Hematopoietic multipotent progenitor cell treated with erythropoietin and hydrocortisone succinate and interleukin-3 and kit ligand, for 4 days (in vitro differentiated cells): ENCODE measurements around the gene SWAP70.
"Not testable (repeated sequence)": the region's sequence is repeated elsewhere in the genome, so short reads cannot be mapped to it uniquely, and the experiment has no call there.

ENCODE experiments used
- DNase-seq: peaks from one replicate; pipeline ENCODE4 v3.0.0-alpha.2; 2015

Gene SWAP70

DNA sequence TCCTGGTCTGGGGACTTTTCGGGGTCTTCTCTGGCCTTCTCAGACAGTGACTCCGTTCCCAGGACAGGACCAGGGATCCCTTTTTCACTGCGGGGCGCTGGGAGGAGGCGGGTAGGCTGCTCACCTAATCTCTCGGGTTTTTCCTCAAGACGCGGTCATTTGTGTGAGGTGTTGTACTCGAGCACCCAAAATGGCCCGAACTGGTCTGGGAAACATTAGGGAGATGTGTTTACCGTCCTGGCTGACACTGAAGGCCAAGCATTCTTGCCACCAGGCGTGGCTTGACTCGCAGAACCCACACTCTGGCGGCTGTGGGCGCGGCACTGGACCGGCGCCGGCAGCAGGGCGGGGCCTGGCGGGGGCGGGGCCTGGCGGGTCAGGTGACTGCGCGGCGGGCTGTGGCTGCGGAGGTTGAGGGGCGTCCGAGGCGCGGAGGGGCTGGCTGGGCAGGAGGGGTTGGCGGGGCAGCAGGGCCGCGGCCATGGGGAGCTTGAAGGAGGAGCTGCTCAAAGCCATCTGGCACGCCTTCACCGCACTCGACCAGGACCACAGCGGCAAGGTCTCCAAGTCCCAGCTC lies at the start of gene SWAP70:
SWAP70 (plus strand) TSS at position 379 of the 577 bp plus-strand sequence; CDS start at position 482, 103 bp downstream.
- peak; percentile 94 for DNase-seq

DNA sequence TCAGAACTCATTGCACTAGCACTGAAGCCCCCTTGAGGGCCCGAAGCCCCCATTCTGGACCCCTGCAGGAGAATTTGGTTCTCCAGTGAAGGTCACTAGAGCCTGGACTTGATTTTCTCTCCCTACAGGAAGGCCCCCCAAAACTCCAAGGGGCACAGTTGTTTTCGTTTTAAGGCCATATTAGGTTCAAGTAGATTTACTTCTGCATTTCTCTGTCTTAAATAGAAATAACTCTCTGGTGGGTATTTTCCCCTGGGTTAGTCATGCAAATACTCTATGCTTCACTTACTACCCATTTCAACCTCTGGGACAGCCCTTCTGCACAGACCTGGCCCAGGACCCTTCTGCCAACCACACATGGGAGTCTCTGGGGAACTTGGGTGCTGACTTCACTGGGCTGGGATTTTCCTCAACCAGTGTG lies 48.8 kb upstream of the SWAP70 start:
- peak; percentile 62 for DNase-seq

DNA sequence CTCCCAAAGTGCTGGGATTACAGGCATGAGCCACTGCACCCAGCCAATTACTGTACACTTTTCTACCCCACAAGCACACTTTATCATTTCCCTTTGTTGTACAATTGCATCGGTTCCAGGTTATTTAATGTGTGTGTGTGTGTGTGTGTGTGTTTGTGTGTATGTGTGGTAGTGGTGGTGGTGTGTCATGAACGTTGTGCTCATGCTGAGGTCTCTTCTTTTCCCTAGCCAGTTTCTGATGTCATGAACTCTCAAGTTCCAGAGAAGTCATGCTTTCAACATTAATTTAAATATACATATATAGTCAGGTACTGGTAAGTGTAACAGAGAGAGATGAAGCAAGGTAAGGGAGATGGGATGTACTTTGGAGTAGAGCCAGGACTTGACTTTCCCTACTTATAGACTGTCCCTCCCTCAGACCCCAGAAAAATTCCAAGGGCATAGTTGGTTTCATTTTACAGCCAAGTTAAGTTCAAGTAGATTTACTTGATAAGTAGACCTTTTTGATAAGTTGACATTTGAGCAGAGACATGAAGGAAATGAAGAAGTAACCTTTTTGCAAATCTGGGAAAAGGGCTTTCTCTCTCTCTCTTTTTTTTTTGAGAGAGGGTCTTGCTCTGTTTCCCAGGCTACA lies 47.7 kb upstream of the SWAP70 start:
- DNase-seq = no peak

DNA sequence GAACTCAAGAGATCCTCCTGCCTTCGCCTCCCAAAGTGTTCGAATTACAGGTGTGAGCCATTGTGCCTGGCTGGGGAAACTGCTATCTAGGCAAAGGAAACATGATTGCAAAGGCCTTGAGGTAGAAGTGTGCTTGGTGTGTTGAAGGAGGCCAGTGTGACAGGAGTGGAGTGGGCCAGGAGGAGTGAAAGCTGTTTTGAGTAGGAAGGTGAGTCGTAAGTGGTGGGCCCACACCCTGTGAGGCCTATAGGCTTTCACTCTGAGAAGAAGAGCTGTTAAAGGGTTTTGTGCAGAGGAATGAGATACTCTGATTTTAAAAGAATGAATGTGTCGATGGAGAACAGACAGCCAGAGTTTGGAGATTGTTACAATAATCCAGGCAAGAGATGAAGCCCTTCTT lies 47.0 kb upstream of the SWAP70 start:
- DNase-seq = no peak

DNA sequence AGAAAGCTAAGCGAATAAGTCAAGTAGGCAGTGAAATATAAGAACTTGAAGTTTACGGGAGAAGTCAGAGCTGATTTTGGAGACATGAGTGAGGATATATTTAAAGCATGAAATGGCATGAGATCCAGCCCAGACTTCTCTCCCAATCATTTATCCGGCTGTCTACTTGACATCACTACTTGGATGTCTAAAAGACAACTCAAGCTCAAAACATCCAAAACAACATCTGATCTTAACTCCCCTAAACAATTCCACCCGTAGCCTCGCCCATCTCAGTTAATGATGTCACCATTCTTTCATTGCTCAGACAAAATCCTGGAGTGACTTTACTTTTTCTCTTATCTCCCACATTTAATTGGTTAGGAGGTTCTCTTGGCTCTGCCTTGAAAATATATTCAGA lies 45.9 kb upstream of the SWAP70 start:
- DNase-seq = no peak

DNA sequence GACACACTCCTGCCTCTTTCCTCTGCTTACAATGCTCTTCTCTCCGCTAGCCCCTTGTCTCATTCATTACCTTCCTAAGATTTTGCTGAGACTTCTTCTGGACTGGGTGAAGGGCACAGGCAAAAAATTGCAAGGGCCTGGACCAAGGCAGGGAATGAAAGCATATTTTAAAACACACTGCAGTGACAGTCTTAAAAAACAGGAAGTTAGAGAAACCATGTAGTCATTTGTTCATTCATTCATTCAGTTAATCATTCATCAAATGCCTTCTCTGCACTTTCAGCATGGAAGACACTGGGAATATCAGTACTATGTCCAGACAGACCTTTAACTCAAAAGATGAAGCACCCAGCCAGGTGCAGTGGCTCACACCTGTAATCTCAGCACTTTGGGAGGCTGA lies 44.9 kb upstream of the SWAP70 start:
- no peak for DNase-seq

DNA sequence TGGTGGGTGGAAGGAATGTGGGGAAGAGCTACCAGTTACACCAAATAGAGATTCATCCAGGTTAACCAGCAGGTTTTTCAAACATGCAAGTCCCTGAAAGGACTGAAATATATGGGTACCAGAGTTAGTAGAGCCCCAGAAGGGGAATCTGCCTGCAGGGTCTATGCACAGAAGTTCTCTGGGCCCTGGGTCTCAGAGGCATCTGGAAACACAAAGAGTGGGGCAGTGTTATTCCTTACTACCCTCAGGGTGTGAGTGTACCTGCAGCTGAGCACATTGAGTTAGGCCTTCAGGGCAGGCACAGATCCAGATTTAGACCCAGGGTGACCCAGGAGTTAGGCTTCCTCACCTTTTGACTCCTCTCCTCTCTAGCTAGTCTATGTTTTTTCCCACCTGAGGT lies 43.9 kb upstream of the SWAP70 start:
- DNase-seq = no peak

DNA sequence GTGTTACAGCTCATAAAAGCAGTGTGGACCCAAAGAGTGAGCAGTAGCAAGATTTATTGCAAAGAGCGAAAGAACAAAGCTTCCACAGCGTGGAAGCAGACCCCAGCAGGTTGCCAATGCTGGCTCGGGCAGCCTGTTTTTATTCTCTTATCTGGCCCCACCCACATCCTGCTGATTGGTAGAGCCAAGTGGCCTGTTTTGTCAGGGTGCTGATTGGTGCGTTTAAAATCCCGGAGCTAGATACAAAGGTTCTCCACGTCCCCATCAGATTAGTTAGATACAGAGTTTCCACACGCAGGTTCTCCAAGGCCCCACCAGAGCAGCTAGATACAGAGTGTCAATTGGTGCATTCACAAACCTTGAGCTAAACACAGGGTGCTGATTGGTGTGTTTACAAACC lies 41.5 kb upstream of the SWAP70 start:
- not testable (repeated sequence) for DNase-seq

DNA sequence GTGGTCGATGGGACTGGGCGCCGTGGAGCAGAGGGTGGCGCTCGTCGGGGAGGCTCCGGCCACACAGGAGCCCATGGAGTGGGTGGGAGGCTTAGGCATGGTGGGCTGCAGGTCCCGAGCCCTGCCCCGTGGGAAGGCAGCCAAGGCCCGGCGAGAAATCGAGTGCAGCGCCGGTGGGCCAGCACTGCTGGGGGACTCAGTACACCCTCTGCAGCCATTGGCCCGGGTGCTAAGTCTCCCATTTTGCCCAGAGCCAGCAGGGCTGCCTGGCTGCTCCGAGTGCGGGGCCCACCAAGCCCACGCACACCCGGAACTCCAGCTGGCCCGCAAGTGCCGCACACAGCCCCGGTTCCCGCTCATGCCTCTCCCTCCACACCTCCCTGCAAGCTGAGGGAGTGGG lies 40.8 kb upstream of the SWAP70 start:
- DNase-seq = not testable (repeated sequence)

DNA sequence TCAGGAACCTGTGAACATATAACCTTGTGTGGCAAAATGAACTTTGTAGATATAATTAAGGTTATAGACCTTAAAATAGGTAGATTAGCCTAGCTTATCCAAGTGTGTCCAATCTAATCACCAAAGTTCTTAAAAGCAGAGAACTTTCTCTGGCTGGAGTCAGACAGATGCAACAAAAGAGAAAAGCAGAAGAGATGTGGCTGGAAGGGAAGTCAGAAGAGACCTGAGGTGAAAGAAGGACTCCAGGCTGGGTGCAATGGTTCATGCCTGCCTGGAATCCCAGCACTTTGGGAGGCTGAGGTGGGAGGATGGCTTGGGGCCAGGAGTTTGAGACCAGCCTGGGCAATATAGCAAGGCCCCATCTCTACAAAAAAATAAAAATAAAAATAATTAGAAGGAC lies 39.4 kb upstream of the SWAP70 start:
- DNase-seq = no peak

DNA sequence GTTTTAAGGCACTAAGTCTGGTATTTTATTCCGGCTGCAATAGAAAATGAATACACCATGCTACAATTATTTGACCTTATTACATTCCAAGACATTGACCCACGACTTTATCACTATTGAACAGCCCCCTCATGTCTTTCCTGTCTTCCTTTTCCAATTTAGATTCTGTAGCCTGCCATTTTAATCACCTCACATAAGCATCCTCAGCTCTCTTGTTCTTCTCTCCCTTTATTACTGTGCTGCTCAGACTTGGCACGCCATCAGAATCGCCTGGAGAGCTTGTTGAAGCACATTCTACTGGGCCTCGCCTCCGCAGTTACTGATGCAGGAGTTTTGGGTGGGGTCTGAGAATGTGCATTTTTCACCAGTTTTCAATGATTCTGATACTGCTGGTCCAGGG lies 38.7 kb upstream of the SWAP70 start:
- no peak for DNase-seq

DNA sequence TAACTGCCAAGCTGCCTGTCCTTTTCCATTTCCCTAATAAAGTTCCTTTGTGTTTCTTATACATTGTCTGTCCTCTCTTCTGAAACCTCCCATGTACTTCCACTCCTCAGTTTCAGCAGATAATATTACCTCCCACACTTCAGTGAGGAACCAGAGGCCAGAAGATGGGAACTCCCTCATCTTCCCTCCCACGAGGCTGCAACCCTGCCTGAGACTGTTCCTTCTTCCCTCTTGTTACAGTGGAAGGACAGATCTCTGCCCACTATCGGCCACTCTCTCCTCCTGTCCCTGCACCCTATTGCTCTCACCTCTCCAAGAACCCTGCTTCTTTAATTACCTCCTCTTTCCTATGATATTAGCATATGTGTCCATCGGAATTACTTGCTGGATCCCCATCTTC lies 38.1 kb upstream of the SWAP70 start:
- no peak for DNase-seq

DNA sequence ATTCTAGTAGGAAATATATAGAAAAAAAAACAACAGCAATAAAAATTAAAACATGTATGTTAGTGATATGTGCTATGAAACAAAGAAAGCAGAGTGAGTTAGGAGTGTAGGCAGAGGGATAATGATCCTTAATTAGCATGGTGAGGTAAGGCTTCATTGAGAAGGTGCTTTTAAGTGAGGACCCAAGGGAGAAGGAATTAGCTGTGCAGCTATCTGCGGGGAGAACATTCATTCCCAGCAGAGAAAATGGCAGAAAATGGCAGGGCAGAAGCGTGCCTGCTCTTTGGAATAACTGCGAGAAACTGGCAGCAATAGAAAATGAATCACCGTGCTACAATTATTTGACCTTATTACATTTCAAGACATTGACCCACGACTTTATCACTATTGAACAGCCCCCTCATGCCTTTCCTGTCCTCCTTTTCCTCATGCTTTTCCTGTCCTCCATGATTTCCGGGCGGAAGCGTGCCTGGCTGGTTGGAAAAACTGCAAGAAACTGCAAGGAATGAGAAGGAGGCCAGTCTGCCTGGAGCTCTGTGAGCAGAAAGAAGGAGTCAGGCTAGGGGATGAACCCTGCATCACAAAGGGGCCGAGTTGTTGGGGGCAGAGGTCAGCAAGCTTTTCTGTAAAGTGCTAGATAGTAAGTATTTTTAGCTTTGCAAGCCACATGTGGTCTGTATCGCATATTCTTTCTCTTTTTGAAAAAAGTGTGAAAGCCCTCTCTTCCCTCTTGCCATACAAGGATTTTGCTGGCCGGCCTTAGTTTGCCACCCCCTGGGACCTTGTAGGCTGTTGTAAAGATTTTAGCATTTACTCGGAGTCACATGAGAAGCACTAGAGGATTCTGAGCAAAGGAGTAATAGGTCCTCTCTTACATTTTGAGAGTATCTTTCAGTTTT lies 37.1 kb upstream of the SWAP70 start:
- DNase-seq = no peak

DNA sequence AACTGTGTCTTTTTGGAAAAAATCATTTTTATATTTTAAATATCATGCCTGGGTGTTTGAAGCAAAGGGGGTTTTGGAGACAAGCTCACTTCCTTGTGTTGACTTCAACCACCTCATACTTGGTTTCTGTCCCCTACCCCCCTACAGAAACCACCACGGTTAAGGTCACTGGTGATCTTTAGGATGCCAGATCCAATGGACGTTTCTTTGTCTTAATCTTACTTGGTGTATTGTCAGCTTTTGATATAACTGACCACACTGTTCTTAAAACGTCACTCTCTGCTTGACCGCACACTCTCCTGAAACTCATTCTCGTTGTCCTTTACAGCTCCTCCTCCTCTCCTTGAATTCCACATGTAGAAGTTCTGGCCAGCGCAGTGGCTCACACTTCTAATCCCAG lies 34.8 kb upstream of the SWAP70 start:
- no peak for DNase-seq

DNA sequence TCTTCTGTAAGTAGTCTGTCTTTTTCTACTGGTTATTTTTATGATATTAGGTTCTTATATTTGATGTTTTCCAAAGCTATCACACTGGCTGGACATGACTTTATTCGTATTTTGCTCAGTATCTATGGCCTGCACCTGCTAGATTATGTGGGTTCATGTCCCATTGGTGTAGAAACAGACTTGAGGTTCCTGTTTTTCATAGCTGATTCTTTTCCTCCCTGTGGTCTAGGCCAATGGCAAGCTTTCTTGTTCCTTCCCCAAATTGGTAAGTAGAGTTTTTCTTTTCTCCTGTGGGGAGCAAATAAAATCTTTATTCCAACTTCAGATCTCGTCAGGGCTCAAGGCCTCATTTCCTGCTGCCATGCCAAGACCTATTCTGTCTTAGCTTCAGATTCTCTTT lies 30.2 kb upstream of the SWAP70 start:
- peak; percentile 76 for DNase-seq

DNA sequence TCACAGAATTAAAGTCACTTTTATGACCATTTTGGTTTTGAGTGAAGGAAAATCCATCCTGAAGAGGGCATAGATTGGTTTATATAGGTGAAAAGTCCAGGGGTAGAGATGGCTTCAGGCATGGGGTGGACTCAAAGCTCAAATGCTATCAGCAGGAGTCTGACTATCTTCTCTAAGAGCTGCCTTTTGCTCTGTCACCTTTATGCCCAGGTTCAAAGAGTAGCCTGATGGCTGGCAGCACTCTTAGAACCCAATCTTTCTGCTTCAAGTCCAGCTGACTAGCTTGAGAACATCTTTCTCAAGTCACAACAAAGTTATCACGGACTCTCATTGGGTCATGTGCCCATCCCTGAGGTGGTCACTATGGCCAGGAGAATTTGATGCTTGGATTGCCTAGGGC lies 27.2 kb upstream of the SWAP70 start:
- no peak for DNase-seq

DNA sequence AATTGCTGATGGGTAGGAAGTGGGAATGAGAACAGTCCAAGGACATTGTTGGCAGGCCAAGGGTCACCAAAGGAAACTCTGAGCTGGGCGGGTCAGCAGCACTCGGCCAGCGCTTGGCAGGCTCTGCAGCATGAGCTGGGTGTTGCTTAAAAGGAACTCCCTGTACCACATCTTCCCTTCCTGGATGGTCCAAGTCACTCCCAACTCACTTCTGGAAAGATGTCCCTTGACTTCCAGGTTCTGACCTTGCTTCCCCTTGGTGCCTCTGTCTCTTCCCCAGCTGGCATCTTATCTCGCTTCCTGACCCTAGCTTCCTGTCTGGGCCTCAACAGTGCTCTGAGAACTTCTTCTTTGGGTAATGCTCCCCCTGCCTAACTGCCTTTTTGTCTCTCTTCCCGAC lies 24.8 kb upstream of the SWAP70 start:
- peak; percentile 58 for DNase-seq

DNA sequence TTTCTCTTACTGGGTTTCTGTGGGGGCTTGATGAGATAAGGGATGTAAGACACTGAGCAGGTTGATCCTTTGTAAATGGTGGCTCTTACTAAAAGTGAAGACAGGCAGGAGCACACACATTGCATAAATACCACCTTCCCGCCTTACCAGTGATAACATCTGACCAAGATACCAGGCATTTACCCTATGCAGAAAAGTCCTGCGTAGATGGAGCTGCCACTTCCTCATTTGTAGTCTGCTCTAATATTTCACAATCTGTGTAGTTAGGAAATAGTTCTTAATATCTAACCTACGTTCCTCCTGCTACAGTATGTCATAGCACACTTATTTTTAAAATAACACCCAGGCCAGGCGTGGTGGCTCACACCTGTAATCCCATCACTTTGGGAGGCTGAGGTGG lies 23.9 kb upstream of the SWAP70 start:
- peak; percentile 94 for DNase-seq

DNA sequence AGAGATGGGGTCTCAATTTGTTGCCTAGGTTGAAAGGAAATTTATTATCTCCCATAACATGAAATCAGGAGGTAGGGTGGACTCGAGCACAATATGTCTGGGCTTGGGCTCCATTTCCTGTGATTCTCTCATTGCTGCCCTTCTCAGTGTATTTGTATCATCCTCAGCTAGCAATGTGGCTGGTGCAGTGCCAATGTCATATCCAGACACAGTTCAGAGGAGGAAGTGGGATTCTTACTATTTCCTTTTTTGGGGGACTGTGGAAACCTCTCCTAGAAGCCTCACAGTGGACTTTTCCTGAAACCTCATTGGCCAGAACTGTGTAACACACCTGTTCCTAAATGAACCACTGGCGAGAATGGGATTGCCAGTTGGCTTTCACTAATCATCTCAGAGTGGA lies 21.0 kb upstream of the SWAP70 start:
- no peak for DNase-seq

DNA sequence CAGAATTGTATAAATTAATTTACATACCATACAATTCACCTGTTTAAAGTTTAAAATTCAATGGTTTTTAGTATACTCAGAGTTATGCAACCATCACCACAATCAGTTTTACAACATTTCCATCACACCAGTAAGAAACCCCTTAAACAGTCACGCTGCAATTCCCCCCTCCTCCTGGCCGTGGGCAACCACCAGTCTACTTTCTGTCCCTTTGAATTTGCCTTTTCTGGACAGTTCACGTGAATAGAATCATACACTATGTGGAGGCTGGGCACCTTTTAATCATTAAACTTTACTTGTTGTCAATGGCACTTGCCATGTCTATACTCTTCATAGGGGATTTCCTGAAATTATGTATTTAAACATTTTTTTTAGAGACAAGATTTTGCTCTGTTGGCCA lies 20.1 kb upstream of the SWAP70 start:
- DNase-seq = peak; percentile 66

DNA sequence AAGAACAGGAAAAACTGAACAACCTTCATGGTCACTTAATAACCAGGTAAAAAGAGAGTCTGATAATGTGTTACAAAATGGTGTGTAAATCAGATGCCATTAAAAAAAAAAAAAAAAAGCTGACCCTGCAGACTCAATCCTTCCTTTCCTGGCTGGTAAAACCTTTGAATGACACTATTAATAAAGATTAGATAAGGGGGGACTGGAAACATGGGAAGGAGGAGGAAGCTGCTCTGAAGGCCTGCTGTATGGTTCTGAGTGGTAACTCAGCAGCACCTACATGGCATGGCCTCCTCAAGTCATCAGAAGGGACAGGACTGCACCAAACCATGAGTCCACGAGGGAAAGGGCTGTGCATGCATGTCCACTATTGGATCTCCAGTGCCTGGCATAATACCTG lies 18.0 kb upstream of the SWAP70 start:
- no peak for DNase-seq

DNA sequence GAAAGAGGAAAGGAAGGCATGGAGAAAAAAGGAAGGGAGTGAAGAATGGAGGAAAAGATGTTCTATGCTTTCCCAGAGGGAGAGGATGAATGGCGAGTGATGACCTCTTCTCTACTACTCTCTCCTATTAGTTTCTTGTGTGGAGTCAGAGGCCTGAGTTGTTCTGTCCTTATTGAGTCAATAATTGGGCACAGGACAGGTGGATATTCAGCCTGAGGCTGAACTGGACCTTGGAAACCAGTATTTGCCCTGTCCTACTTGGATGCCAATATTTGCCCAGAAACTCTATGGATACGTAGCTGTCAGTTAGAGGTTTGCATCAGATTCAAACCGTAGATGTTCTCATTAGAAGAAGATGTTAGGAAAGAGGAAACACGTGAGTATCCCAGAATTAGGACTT lies 17.6 kb upstream of the SWAP70 start:
- no peak for DNase-seq

DNA sequence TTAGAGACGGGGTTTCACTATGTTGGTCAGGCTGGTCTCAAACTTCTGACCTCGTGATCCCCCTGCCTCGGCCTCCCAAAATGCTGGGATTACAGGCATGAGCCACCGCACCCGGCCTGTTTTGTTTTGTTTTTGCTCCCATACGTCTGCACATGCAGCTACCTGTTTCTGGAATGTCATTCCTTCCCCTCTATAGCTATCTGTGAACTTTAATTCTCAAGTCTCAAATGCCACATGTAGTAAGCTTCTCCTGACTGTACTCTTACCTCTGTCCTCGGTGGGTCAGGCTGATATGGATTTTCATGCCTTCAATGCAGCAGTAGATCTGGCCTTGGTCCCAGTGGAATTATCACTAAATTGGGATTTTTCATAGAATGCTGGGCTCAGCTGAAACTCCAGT lies 12.4 kb upstream of the SWAP70 start:
- no peak for DNase-seq
